ENCODE measurements around the gene GSTA4. TPM values are rescaled to one million over a fixed set of nuclear protein-coding genes. Genes with fewer than 3 reads are reported as not detected.

GSTA4 gene
- total RNA-seq, 4 donors from 2014 or later, result 7.9 to 22.1 (median 19.1) TPM

- DNase-seq (ENCODE audit: low spot score) (no peak), ATAC-seq (ENCODE audit: low FRiP score) (no peak)
- TF ChIP-seq CTCF (IDR thresholded peaks at IDR 0.05), result no peak
Measured at GRCh38 chr6:53005663-53006250, 10.7 kb upstream of the GSTA4 start.

GRCh38 chr6:52999456-52999855 lies 4.4 kb upstream of the GSTA4 start:
- ATAC-seq (ENCODE audit: low FRiP score) (no peak), DNase-seq (ENCODE audit: low spot score) (no peak)
- no peak for TF ChIP-seq CTCF (IDR thresholded peaks at IDR 0.05)

DNA sequence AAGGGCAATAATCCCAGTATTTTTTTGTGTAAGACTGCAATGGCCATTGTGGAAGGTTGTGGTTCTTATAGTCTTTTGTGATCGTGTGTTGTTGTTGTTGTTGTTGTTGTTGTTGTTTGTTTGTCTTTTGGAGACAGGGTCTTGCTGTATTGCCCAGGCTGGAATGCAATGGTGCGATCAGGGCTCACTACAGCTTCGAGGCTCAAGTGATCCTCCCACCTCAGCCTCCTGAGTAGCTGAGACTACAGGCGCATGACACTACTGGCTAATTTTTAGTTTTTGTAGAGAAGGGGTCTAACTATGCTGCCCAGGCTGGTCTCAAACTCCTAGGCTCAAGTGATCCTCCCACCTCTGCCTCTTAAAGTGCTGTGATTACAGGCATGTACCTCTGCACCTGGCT lies 3.5 kb upstream of the GSTA4 start:
- DNase-seq (ENCODE audit: low spot score), result no peak
- TF ChIP-seq CTCF (IDR thresholded peaks at IDR 0.05), result no peak
- ATAC-seq (ENCODE audit: low FRiP score), result no peak

GRCh38 chr6:52995913-52996645 lies 995 bp upstream of the GSTA4 start:
- ATAC-seq (ENCODE audit: low FRiP score), result no peak
- no peak for TF ChIP-seq CTCF (IDR thresholded peaks at IDR 0.05)
- no peak for DNase-seq (ENCODE audit: low spot score)

GRCh38 chr6:52994839-52995088 lies 320 bp downstream of the GSTA4 start:
- no peak for TF ChIP-seq CTCF (IDR thresholded peaks at IDR 0.05)
- DNase-seq (ENCODE audit: low spot score) (no peak), ATAC-seq (ENCODE audit: low FRiP score) (peak; percentile 21)

DNA sequence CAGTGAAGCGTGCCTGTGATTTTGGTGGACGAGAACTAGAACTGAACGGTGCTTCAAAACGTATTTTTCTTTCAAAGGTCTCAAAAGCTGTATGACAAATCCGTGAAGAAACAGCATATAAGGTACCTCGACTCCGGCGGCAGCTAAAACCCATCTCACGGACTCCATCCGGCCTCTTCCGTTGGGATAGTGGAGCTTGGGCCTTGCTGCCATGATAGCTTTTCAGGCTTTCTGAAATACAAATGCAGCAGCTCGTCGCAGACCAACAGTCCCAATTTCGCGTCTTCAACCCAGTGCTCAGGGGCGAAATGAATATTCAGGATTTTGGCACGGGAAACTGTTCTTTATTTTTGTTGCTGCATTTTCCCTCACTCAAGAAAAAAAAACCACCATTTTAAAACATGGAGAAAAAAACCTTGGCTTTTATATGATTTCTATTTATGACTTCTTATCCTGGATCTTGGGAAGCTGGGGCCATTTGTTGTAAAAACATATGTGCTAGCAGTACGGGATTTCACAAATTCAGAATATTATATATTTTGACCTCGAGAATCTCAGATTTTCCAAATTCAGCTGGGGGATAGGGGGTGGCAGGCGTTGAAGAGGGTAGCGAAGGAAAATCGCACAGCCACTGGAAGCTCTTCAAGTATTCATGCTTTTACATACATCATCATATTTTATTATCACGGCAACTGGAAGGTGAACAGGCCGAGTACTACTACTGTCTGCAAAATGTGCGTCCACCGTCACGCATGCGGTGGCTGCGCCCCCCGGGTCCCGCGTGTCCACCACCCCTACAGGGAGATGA lies 849 bp downstream of the GSTA4 start:
- TF ChIP-seq CTCF (IDR thresholded peaks at IDR 0.05), result no peak
- DNase-seq (ENCODE audit: low spot score) (no peak), ATAC-seq (ENCODE audit: low FRiP score) (no peak)

Measured in omental fat pad (tissue), 4 donors.